ENCODE results near the gene LOXHD1.

Gene LOXHD1

GRCh38 chr18:46657115-46657955 lies at the start of gene LOXHD1:
LOXHD1 (minus strand) TSS chr18:46657220; CDS start chr18:46657033, 187 bp downstream.
- no peak for TF ChIP-seq CTCF (IDR thresholded peaks at IDR 0.05; ENCODE audit: extremely low read depth, missing control alignments)
- no peak for DNase-seq (ENCODE audit: low spot score)

- TF ChIP-seq CTCF (IDR thresholded peaks at IDR 0.05; ENCODE audit: extremely low read depth, missing control alignments), result no peak
- DNase-seq (ENCODE audit: low spot score), result no peak
Measured at GRCh38 chr18:46705521-46705920, 48.5 kb upstream of the LOXHD1 start.

GRCh38 chr18:46704816-46705215 lies 47.8 kb upstream of the LOXHD1 start:
- no peak for TF ChIP-seq CTCF (IDR thresholded peaks at IDR 0.05; ENCODE audit: extremely low read depth, missing control alignments)
- DNase-seq (ENCODE audit: low spot score), result no peak

GRCh38 chr18:46704189-46704588 lies 47.2 kb upstream of the LOXHD1 start:
- no peak for TF ChIP-seq CTCF (IDR thresholded peaks at IDR 0.05; ENCODE audit: extremely low read depth, missing control alignments)
- no peak for DNase-seq (ENCODE audit: low spot score)

- no peak for DNase-seq (ENCODE audit: low spot score)
- no peak for TF ChIP-seq CTCF (IDR thresholded peaks at IDR 0.05; ENCODE audit: extremely low read depth, missing control alignments)
Measured at GRCh38 chr18:46702471-46702870, 45.5 kb upstream of the LOXHD1 start.

- no peak for TF ChIP-seq CTCF (IDR thresholded peaks at IDR 0.05; ENCODE audit: extremely low read depth, missing control alignments)
- DNase-seq (ENCODE audit: low spot score), result no peak
Measured at GRCh38 chr18:46700066-46700824, 43.2 kb upstream of the LOXHD1 start.

GRCh38 chr18:46696702-46697101 lies 39.7 kb upstream of the LOXHD1 start:
- no peak for DNase-seq (ENCODE audit: low spot score)
- no peak for TF ChIP-seq CTCF (IDR thresholded peaks at IDR 0.05; ENCODE audit: extremely low read depth, missing control alignments)

All from GM20000 (cell line).